Measurements from ENCODE around the gene NLRP7.

- no peak for TF ChIP-seq CTCF (IDR thresholded peaks at IDR 0.05)
- no peak for TF ChIP-seq POLR2A (IDR thresholded peaks at IDR 0.05)
Observed at GRCh38 chr19:54928299-54928698, 19.0 kb downstream of the NLRP7 start.
